SK-MEL-5 (cell line): ENCODE data around the gene DNAH17. TPM values are rescaled to one million over a fixed set of nuclear protein-coding genes. Genes with fewer than 3 reads are reported as not detected.

Source experiments
- DNase-seq: peaks from one replicate; pipeline ENCODE4 v3.0.0-alpha.2; 2016; ENCODE audit warnings: low read depth, low spot score
- in situ Hi-C: cut with HindIII; loops from 2 replicates; pipeline ENCODE4 v1.10.0; 2016; ENCODE audit warnings: low sequenced_read_pairs, high pct_unique_total_duplicates, low pct_unique_long_range_greater_than_20kb
- total RNA-seq: library from RNA; depleted of rRNA; stranded (reverse); fragments of >200 nt; shearing (Covaris generic); gene quantifications from 2 replicates; pipeline ENCODE4 v1.2.3, GENCODE V29; 2014

Gene DNAH17
- total RNA-seq, 1 experiment from 2014 or later: 0.24 TPM

DNA sequence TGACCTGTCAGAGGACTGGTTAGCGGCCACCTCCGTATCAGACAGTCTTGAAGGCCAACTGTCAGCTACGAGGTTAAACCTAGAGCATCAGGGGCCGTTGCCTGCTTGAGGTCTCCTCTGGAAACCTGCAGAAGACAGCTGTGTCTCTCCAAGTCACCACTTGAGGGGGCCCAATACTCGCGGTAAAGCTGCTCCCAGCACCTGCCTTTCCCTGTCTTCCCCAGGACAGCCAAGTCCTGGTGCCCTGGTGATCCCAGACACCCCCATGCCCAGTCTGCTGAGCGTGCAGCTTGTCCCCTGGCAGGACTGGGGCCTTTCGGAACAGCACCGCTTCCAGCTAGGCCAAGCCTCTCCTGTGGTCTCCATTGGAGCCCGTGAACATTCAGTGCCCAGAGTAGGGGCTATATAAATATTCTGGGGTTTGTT lies 80.1 kb downstream of the DNAH17 start:
- peak; percentile 98 for DNase-seq
- in situ Hi-C loops: loop anchor here (10.0 to 25.0 kb wide), 3 partner anchors 98 to 340 kb away; partner anchors contain the start of gene USP36

DNA sequence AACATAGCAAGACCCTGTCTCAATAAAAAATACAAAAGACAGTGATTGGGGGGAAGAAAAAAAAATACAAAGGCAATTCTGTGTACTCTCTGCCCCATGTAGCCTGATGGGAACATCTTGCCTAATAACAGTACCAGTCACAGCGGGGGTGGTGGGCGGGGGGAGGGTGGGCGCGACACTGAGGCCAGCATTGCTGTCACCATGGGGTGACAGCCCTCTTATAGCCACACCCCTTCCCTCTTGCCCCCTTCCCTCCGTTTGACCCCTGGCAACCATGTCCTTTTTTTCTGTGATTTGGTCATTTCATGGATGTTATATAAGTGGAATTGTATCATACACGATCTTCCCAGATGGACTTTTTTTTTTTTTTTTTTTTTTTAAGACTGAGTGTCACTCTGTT lies 80.9 kb downstream of the DNAH17 start:
- no peak for DNase-seq
- in situ Hi-C loops: loop anchor here (10.0 to 25.0 kb wide), 3 partner anchors 98 to 341 kb away; partner anchors contain the start of gene USP36

DNA sequence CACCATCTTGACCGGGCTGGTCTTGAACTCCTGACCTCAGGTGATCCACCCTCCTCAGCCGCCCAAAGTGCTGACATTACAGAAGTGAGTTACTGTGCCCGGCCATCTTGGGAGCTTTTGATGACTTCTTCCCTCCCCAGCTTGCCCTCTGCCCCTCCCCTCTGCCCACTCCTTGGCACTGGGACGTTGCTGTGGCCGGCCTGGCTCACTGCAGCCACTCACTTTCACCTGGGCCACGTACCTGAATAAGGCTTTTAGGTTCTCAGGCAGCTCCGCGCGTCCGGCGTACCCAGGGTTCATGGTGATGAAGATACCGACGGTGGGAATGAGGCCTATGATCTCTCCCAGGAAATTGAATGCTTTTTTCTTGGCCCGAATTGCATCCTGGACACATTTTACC lies 81.6 kb downstream of the DNAH17 start:
- DNase-seq: no peak
- in situ Hi-C loops: loop anchor here (10.0 to 25.0 kb wide), 3 partner anchors 99 to 342 kb away; partner anchors contain the start of gene USP36

DNA sequence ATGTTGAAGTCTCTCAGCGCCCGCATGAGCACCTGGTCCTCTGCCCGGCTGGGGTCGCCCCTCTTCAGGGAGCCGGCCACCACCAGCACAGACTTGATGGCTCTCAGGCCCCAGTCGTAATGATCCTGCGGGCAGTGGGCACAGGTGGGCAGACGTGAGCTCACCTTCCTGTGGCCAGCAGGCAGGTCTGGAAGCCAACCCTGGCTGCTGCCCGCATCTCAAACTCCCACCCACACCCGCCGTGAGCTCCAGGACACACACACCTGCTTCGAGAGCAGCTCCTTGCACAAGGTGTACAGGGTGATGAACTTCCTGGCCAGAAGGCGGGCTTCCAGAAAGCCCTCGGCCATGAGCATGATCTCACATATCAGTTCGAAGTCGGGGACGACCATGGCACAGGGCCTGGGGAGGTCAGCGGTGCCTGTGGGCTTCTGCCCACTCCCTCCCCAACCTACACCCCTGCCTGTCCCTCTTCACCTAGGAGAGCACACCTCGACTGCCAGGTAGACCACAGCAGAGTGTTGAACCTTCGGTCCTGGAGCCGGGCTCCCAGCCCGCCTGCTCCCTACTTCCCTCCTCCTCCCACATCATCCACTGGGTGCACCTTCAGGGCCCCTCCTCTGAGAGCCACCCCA lies 82.4 kb downstream of the DNAH17 start:
- no peak for DNase-seq
- in situ Hi-C loops: loop anchor here (10.0 to 25.0 kb wide), 3 partner anchors 100 to 342 kb away; partner anchors contain the start of gene USP36

DNA sequence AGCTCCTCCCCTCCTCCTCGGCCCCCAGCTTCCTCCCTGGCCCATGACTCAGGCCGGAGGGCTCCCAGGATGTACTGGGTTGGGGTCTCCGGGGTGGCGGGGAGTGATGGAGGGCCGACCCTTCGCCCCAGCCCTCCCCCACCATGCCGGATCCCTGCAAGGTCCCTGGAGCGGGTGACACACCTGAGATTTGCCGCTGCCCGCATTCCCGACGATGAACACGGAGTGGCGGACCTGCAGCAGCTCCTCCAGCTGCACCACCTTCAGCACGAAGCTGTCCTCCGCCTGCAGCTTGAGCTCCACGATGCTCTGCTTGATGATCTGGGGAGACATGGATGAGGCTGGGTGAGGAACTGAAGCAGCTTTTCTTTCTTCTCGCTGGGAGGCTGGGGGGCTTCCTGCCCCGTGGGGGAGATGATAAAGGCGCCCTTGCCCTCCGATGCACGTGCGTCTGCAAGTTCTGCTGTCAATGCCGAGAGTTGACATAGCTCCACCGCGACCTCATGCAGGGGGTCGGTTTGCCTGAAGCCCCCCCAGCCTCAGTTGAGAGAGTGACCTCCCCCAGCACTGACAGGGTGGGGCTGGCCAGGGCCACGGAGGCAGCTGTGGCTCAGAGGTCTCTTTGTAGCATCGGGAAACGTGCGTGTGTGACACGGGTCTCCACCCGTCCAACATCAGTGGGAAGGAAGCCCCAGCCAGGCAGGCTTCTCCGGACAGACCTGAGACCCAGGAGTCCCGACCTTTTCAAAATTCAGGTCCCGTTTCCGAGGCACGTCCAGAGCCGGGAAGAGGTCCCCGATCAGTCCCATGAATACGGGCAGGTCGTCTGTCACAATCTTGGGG lies 83.1 kb downstream of the DNAH17 start:
- DNase-seq: no peak
- in situ Hi-C loops: loop anchor here (10.0 to 25.0 kb wide), 3 partner anchors 101 to 343 kb away; partner anchors contain the start of gene USP36

DNA sequence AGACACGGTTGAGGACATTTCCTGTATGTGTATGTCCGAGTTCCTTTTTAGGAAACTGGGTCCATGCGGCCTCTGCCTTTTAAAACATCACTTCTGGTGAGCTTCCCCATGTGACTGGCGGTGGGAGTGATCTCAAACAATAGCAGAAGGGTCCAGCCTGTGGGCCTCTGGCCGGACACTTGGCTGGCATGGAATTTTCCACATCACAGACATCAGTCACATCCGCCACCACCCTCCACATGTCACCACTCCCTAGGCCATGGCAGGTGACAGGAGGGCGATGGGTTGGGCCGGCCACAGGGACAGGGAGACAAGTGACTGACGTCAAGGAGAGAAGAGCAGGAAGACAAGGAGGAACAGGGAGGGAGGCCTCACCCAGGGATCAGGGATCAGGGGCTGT lies 83.7 kb downstream of the DNAH17 start:
- in situ Hi-C loops: loop anchor here (10.0 to 25.0 kb wide), 3 partner anchors 101 to 344 kb away; partner anchors contain the start of gene USP36
- DNase-seq: no peak

DNA sequence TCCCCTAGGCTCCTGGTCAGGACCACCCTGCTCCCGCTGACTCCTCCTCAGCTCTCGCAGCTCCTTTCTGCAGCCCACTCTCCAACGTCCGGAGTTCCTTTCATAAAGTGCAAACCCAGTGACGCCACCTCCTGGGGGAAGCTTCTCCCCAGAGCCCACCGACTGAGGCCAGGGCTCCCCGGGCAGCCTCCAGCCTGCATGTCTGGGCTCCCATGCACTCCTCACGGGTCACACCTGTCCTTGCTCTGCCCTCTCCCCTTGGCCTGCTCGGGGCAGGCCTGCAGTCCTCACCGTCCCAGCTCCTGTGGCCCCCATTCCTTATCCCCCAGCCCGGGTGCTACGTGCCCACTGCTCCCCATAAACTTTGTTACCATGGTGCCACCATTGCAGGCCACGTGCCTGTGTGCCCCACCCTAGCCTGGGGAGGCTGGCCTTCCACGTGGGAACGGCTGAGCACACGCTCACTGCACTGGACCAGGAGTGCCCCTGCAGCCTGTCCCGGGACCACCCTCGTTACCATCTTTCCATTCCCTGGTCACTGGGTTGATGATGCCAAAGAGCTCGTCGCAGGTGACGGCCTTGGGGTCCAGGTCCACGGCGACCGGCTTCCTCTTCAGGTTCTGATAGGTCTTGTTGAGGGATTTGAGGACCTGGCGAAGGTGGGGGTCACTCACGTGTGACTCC lies 84.9 kb downstream of the DNAH17 start:
- in situ Hi-C loops: loop anchor here (10.0 to 25.0 kb wide), 3 partner anchors 103 to 345 kb away; partner anchors contain the start of gene USP36
- no peak for DNase-seq

DNA sequence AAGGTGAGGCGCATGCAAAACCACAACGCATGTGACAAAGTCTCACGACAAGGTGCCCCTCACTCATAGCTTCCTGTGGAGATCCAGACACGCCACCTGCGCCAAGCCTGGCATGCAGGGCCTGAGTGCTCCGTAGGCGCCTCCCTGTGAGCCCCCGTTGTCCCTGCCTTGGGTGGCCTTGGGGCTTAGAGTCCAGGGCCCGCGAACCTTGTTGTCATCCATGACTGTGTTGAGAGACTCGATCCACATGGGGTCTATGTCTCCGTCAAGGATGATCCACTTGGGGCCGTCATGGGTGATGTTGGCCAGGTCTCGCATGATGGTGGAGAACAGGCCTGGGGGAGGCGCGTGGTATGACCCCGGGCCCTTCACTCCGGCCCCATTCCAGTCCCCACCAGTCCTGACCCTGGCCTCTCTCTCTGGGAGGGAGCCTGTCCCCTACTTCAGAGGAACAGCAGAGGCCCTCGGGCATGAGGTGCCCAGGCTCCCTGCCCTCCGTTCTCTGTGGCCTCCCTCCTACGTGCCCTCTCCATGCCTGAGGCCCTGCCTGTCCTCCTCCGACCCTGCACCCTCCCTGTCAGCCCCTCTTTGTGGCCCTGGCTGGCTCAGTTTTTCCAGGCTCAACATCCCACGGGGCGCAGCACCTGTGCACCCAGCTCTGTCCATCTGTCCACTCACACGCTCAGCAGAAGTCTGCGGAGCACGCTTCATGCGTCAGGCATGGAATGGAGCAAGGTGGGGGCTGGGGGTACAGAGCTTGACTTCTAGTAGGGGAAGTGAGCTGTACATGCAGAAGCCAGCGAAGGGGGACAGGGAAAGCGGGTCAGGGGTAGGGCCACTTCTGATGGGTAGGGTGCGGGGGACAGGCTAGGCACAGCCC lies 85.7 kb downstream of the DNAH17 start:
- DNase-seq: no peak
- in situ Hi-C loops: loop anchor here (10.0 to 25.0 kb wide), 3 partner anchors 103 to 346 kb away; partner anchors contain the start of gene USP36

DNA sequence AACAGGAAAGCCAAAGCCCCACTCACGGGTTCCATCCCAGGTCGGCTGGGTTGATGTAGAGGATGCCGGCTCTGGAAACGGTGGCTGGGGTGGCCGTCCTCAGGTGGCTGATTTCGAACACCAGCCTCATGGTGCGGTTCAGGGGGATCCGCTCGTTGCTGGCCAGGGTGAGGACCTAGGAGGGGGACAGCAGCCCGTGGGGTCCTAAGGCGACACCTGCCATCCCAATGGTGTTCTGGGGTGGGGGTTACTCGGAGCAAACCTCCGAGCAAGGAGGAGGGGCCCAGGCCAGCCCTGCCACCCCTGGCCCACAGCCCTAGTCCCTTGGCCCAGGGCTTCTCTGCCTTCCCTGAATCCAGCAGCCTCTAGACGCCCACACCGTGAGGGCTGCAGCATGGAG lies 86.5 kb downstream of the DNAH17 start:
- in situ Hi-C loops: loop anchor here (10.0 to 25.0 kb wide), 3 partner anchors 104 to 347 kb away; partner anchors contain the start of gene USP36
- no peak for DNase-seq

DNA sequence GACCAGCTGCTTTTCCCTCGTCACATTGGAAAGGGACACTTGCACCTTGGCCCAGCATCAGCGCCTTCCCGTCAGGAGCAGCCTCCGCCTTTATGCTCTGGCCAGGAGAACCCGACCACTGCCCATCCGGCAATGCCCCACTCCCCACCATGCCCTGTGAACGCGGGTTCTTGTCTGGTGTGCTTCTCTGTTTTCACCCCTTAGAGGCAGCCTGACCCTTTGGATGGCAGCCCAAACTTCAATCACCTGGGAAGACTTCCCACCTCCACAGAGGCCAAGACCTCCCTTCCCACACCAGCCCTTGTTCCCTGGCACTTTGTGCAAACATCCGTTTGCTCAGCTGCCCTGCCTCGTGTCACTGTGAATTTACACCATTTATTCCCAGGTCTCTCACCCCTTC lies 87.0 kb downstream of the DNAH17 start:
- in situ Hi-C loops: loop anchor here (10.0 to 25.0 kb wide), 3 partner anchors 105 to 347 kb away; partner anchors contain the start of gene USP36

DNA sequence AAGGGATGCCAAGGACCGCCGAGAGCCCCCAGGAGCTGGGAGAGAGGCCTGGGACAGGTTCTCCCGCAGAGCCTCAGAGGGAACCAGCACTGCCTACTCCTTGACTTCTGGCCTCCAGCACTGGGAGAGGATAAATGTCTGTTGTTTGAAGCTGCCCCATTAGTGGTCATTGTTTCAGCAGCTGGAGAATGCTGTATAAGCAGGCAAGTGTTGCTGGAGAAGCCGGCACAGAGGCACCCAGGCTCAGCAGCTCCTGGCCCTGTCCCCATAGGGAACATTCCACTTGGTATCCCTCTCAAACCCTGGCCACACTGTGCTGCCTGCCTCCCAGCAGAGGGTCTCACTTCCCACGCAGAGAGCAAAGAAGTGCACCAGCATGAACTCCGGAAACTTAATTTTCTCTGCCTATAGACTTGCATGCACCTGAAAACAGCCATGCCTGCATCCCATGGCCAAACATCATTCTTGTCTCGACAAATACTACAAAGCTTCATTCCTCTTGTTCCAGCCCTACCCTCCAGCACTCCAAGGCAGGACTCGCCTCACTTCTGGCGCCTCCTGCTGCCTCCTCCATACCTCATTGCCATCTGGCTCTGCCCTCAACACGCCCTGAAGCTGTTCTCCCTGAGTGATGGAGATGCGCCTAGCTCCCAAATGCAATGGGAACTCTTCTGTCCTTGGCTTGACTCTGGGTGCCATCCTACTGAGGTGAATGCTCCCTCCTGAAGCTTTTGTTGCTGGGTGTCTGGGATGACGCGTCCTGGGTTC lies 88.1 kb downstream of the DNAH17 start:
- DNase-seq: peak; percentile 49
- in situ Hi-C loops: loop anchor here (25.0 kb wide), 2 partner anchors 223 to 348 kb away; partner anchors contain the start of gene USP36

More for the DNA sequence above, 87.0 kb downstream of the DNAH17 start:
- DNase-seq: no peak

DNA sequence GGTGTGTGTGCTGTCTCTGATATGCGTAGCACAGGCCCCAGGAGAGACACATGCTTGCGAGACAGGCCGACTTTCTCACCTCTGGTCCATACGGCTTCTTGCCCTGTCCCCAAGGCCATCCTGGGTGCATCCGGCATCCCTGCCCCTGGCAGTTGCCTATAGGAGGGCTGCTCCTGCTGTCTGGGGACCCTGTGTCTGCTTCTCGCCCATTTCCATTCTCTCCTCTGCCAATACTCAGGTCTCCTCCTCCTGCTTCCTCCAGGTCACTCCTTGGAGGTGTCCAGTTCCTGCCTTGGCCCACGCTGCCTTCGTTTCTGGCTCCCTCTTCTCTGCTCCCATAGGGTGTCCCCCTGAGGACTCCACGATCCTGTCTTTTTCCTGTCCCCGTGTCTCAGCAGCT lies 89.0 kb downstream of the DNAH17 start:
- DNase-seq: no peak
- in situ Hi-C loops: loop anchor here (25.0 kb wide), 2 partner anchors 224 to 349 kb away; partner anchors contain the start of gene USP36

DNA sequence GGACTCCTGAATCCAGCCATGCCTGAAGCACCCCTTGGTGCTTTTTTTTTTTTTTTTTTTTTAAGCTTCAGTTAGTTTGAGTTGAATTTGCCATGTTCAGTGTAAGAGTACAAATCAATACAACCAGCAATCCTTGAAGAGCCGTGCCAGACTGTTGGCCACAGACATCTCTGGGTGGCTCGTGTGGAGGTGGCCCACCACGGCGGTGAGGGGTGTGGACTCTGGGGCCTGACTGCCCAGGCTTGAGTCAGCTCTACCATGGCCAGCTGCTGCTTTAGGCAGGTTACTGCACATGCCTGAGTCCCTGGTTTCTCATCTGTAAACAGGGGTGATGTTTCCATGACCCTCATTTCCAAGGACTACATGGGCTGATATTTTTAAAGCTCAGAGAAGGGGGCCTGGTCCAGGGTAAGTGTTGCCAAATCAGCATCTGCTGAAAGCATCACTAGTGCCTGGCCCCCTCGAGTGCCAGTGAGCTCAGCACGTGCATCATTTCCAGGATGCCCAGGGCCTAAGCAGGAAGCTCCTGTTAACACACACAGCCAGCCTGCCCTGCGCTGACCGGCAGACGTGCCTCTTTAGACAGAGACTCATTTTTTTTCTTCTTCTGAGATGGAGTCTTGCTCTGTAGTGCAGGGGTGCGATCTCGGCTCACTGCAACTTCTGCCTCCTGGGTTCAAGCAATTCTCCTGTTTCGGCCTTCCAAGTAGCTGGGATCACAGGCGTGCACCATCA lies 90.1 kb downstream of the DNAH17 start:
- DNase-seq: no peak
- in situ Hi-C loops: loop anchor here (25.0 kb wide), 2 partner anchors 225 to 350 kb away; partner anchors contain the start of gene USP36

DNA sequence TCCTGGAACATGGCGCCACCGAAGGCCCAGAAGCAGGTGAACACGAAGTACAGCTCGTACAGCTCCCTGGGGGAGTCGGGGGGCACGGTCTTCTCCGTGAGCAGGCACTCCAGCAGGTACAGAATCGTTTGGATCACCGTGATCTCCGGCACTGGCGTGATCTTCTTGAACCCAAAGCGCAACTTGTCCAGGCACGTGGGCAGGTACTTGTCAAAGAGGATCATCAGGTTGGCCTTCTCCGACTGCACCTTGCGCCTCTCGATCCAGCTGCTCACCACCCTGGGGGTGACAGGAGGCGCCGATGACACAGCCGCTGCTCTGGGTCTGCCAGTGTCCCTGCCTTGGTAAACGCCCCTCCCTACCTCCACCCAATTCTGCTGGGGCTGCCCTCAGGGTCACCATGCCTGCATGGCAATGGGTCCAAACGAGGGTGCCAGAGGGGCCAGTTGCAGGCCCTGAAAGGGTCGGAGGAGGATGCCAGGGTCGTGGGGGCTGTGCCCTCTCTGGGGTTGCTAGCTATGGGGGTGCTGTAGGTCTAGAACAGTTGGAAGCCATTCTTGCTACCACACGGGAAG lies 90.9 kb downstream of the DNAH17 start:
- DNase-seq: no peak
- in situ Hi-C loops: loop anchor here (25.0 kb wide), 2 partner anchors 226 to 351 kb away; partner anchors contain the start of gene USP36
